ENCODE data around the gene KIAA0232.

The KIAA0232 gene

DNA sequence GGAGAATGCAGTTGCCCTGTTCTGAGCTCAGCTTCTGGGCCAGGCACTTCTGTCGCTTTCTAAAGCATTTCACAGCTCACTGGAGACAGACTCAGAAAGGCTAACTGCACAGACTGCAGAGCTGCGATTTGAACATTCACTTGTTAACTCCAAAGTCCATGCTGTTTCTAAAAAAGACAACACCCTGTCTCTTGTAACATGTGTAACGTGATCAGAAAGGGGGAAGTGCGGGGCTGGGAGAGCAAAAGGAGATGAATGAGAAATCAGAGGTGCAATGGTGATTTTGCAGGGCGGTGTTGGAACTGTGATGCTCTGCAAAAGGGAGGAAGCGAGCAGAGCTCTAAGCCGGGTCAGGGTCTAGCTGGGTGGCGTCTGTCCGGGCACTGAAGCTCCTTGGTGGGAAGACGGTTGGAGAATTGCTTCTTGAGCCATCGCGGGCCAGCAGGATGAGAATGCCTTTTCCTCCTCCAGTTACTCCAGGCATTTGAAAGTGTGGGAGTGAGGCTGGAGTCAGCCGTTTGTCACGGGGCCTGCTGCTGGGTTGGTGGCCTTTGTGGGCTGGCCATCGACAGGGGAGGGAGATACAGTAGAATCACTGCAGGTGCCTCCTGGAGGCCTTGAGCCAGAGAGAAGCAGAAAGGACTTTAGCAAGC, 147.4 kb downstream of the KIAA0232 start (continued):
- TF ChIP-seq PATZ1 (CRISPR knock-in tag; IDR thresholded peaks at IDR 0.05; ENCODE audit: borderline replicate concordance) (no peak), SNAI2 (CRISPR knock-in tag; IDR thresholded peaks at IDR 0.05) (no peak)

DNA sequence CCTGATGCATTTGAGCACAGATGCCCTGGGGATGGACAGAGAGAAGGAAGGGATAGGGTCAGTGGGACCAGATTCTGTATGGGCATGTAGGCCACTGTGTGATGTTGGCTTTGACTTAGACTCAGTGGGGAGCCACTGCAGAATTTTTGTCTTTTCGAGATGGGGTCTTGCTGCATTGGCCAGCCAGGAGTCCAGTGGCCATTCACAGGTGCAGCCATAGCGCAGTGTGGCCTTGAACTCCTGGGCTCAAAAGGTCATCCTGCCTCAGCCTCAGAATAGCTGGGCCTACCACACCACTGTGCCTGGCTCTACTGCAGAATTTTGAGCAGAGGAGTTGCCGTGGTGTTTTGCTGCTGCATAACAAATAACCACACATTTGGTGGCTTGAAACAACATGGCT, 149.9 kb downstream of the KIAA0232 start:
- no peak for ATAC-seq
- TF ChIP-seq SNAI2 (CRISPR knock-in tag; IDR thresholded peaks at IDR 0.05) (no peak), ZFP30 (CRISPR knock-in tag; IDR thresholded peaks at IDR 0.05) (no peak), RARB (CRISPR knock-in tag; IDR thresholded peaks at IDR 0.05) (no peak), TSHZ2 (CRISPR knock-in tag; IDR thresholded peaks at IDR 0.05) (no peak), ZFP3 (CRISPR knock-in tag; IDR thresholded peaks at IDR 0.05) (no peak), PATZ1 (CRISPR knock-in tag; IDR thresholded peaks at IDR 0.05; ENCODE audit: borderline replicate concordance) (no peak), ARNTL (CRISPR knock-in tag; IDR thresholded peaks at IDR 0.05; ENCODE audit: borderline replicate concordance, low read depth) (no peak), ZNF70 (CRISPR knock-in tag; IDR thresholded peaks at IDR 0.05) (no peak), OSR1 (CRISPR knock-in tag; IDR thresholded peaks at IDR 0.05) (no peak), ESRRG (CRISPR knock-in tag; IDR thresholded peaks at IDR 0.05) (no peak)
- TF ChIP-seq, protein P1, sequence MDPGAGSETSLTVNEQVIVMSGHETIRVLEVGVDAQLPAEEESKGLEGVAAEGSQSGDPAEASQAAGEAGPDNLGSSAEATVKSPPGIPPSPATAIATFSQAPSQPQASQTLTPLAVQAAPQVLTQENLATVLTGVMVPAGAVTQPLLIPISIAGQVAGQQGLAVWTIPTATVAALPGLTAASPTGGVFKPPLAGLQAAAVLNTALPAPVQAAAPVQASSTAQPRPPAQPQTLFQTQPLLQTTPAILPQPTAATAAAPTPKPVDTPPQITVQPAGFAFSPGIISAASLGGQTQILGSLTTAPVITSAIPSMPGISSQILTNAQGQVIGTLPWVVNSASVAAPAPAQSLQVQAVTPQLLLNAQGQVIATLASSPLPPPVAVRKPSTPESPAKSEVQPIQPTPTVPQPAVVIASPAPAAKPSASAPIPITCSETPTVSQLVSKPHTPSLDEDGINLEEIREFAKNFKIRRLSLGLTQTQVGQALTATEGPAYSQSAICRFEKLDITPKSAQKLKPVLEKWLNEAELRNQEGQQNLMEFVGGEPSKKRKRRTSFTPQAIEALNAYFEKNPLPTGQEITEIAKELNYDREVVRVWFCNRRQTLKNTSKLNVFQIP (CRISPR knock-in tag; IDR thresholded peaks at IDR 0.05; ENCODE audit: borderline replicate concordance, low read depth) = no peak

GRCh38 chr4:6932918-6933317, 150.4 kb downstream of the KIAA0232 start:
- TF ChIP-seq, protein P2, sequence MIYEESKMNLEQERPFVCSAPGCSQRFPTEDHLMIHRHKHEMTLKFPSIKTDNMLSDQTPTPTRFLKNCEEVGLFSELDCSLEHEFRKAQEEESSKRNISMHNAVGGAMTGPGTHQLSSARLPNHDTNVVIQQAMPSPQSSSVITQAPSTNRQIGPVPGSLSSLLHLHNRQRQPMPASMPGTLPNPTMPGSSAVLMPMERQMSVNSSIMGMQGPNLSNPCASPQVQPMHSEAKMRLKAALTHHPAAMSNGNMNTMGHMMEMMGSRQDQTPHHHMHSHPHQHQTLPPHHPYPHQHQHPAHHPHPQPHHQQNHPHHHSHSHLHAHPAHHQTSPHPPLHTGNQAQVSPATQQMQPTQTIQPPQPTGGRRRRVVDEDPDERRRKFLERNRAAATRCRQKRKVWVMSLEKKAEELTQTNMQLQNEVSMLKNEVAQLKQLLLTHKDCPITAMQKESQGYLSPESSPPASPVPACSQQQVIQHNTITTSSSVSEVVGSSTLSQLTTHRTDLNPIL (CRISPR knock-in tag; IDR thresholded peaks at IDR 0.05; ENCODE audit: low read depth) = no peak
- TF ChIP-seq RARB (CRISPR knock-in tag; IDR thresholded peaks at IDR 0.05) = no peak
- no peak for TF ChIP-seq TSHZ2 (CRISPR knock-in tag; IDR thresholded peaks at IDR 0.05)
- TF ChIP-seq OSR1 (CRISPR knock-in tag; IDR thresholded peaks at IDR 0.05) = no peak
- TF ChIP-seq PATZ1 (CRISPR knock-in tag; IDR thresholded peaks at IDR 0.05; ENCODE audit: borderline replicate concordance) = no peak
- TF ChIP-seq, protein P1 (CRISPR knock-in tag; IDR thresholded peaks at IDR 0.05; ENCODE audit: borderline replicate concordance, low read depth) = no peak
- no peak for TF ChIP-seq ARNTL (CRISPR knock-in tag; IDR thresholded peaks at IDR 0.05; ENCODE audit: borderline replicate concordance, low read depth)
- TF ChIP-seq ZNF70 (CRISPR knock-in tag; IDR thresholded peaks at IDR 0.05) = no peak
- TF ChIP-seq TOX (CRISPR knock-in tag; IDR thresholded peaks at IDR 0.05; ENCODE audit: borderline replicate concordance) = no peak
- no peak for TF ChIP-seq ISL1 (CRISPR knock-in tag; IDR thresholded peaks at IDR 0.05)
- TF ChIP-seq ZFP30 (CRISPR knock-in tag; IDR thresholded peaks at IDR 0.05) = no peak
- TF ChIP-seq SNAI2 (CRISPR knock-in tag; IDR thresholded peaks at IDR 0.05) = no peak
- TF ChIP-seq CSRNP3 (CRISPR knock-in tag; IDR thresholded peaks at IDR 0.05) = no peak
- no peak for ATAC-seq

Data from SK-N-SH treated with all-trans-retinoic acid at 6 μM for 48 hours (cell line).